Neural cell (in vitro differentiated cells): ENCODE data around the gene PTPN3. TPM values are rescaled to one million over a fixed set of nuclear protein-coding genes. Genes with fewer than 3 reads are reported as not detected.

Experiments
- H2AFZ ChIP-seq: fragments of 200-600, 300-800 bp; sonication (generic), shearing (Covaris generic); 2 replicates; pipeline ENCODE4 v1.6.0; 2014; ENCODE audit warnings: low read depth, mild to moderate bottlenecking, antibody characterized with exemption, low read length, moderate library complexity
- H3F3A ChIP-seq: fragments of 200-600 bp; shearing (Covaris generic); 2 replicates; pipeline ENCODE4 v1.6.1; 2016; ENCODE audit warnings: mild to moderate bottlenecking, moderate library complexity, mixed read lengths, antibody characterized with exemption, low read length; ENCODE audit not compliant: insufficient read depth, poor library complexity, severe bottlenecking
- H3K27ac ChIP-seq: fragments of 200-600, 300-800 bp; sonication (generic), shearing (Covaris generic); 2 replicates; pipeline ENCODE4 v1.5.1; 2014; ENCODE audit warnings: mild to moderate bottlenecking, low read length, moderate library complexity
- H3K27me3 ChIP-seq: fragments of 300-800, 200-600 bp; sonication (generic), shearing (Covaris generic); 2 replicates; pipeline ENCODE4 v1.6.0; 2014; ENCODE audit warnings: mild to moderate bottlenecking, low read depth, low read length, moderate library complexity; ENCODE audit not compliant: insufficient read depth
- H3K36me3 ChIP-seq: fragments of 300-800, 200-600 bp; sonication (generic), shearing (Covaris generic); 2 replicates; pipeline ENCODE4 v1.5.1; 2014; ENCODE audit warnings: mild to moderate bottlenecking, antibody characterized with exemption, low read length, moderate library complexity; ENCODE audit not compliant: insufficient read depth
- H3K4me2 ChIP-seq: fragments of 300-800, 200-600 bp; sonication (generic), shearing (Covaris generic); 2 replicates; pipeline ENCODE4 v1.6.0; 2014; ENCODE audit warnings: mild to moderate bottlenecking, low read length
- H3K4me3 ChIP-seq: fragments of 300-800, 200-600 bp; sonication (generic), shearing (Covaris generic); 2 replicates; pipeline ENCODE4 v1.5.1; 2014; ENCODE audit warnings: mild to moderate bottlenecking, low read length, moderate library complexity
- H3K79me2 ChIP-seq: fragments of 200-600 bp; shearing (Covaris generic); replicated peaks from 2 replicates; pipeline ENCODE4 v1.6.0; 2014; ENCODE audit warnings: mild to moderate bottlenecking, low read length, moderate library complexity; ENCODE audit not compliant: insufficient read depth
- H3K9ac ChIP-seq: fragments of 300-800, 200-600 bp; sonication (generic), shearing (Covaris generic); 2 replicates; pipeline ENCODE4 v1.6.1; 2016; ENCODE audit warnings: mild to moderate bottlenecking, low read length, mixed read lengths
- H3K9me2 ChIP-seq: fragments of 200-600 bp; shearing (Covaris generic); 2 replicates; pipeline ENCODE4 v1.6.1; 2016; ENCODE audit warnings: mild to moderate bottlenecking, low read length, mixed read lengths; ENCODE audit not compliant: insufficient read depth
- H3K9me3 ChIP-seq: fragments of 200-600, 300-800 bp; sonication (generic), shearing (Covaris generic); 2 replicates; pipeline ENCODE4 v1.6.1; 2016; ENCODE audit warnings: mild to moderate bottlenecking, mixed run types, low read length, moderate library complexity, mixed read lengths
- H4K20me1 ChIP-seq: fragments of 200-600 bp; shearing (Covaris generic); 2 replicates; pipeline ENCODE4 v1.6.1; 2016; ENCODE audit warnings: mild to moderate bottlenecking, mixed run types; ENCODE audit not compliant: insufficient read depth
- CTCF ChIP-seq: fragments of 450-650 bp; IDR thresholded peaks from 2 replicates; pipeline ENCODE4 v1.5.1; 2014; ENCODE audit warnings: antibody characterized with exemption, mild to moderate bottlenecking, moderate library complexity; ENCODE audit not compliant: poor library complexity, severe bottlenecking
- EP300 ChIP-seq: fragments of 450-650 bp; conservative IDR thresholded peaks from 2 replicates; pipeline ENCODE4 v1.6.1; 2014; ENCODE audit warnings: antibody characterized with exemption, mild to moderate bottlenecking, moderate library complexity; ENCODE audit not compliant: poor library complexity, severe bottlenecking
- EZH2 ChIP-seq: fragments of 200-600, 300-800 bp; shearing (Covaris generic), sonication (generic); IDR thresholded peaks from 2 replicates; pipeline ENCODE4 v1.6.1; 2014; ENCODE audit warnings: antibody characterized with exemption, low read length, borderline replicate concordance, mild to moderate bottlenecking; ENCODE audit not compliant: insufficient read depth, poor library complexity, severe bottlenecking
- MXI1 ChIP-seq: fragments of 450-650 bp; conservative IDR thresholded peaks from 2 replicates; pipeline ENCODE4 v1.6.1; 2014; ENCODE audit warnings: antibody characterized with exemption, mild to moderate bottlenecking; ENCODE audit not compliant: poor library complexity, severe bottlenecking
- POLR2AphosphoS5 ChIP-seq: IDR thresholded peaks from 2 replicates; pipeline ENCODE4 v1.6.1; 2012
- RAD21 ChIP-seq: fragments of 450-650 bp; conservative IDR thresholded peaks from 2 replicates; pipeline ENCODE4 v1.6.1; 2014; ENCODE audit warnings: antibody characterized with exemption, mild to moderate bottlenecking, moderate library complexity
- REST ChIP-seq: IDR thresholded peaks from 2 replicates; pipeline ENCODE4 v1.6.1; 2012; ENCODE audit warnings: borderline replicate concordance
- SMC3 ChIP-seq: fragments of 450-650 bp; conservative IDR thresholded peaks from 2 replicates; pipeline ENCODE4 v1.6.1; 2014; ENCODE audit warnings: antibody characterized with exemption, mild to moderate bottlenecking, moderate library complexity; ENCODE audit not compliant: poor library complexity
- TAF1 ChIP-seq: IDR thresholded peaks from 2 replicates; pipeline ENCODE4 v1.6.1; 2012; ENCODE audit warnings: low read depth
- polyA plus RNA-seq: library from polyadenylated mRNA; depleted of rRNA; stranded (reverse); fragments of >200 nt; gene quantifications from 2 replicates; pipeline ENCODE4 v1.2.3, GENCODE V29; 2014

The PTPN3 gene
- polyA plus RNA-seq, 1 donor from 2014 or later: 3.8 TPM

GRCh38 chr9:109455861-109456260 lies 42.2 kb downstream of the PTPN3 start:
- H3K9me2 ChIP-seq: no peaks in the 10 kb centered on the region
- no peak overlapping the region for H3K9ac ChIP-seq
- H3K27me3 ChIP-seq: no peaks in the 10 kb centered on the region
- no peaks in the 10 kb centered on the region for H3K36me3 ChIP-seq
- TF ChIP-seq MXI1: no peak
- TF ChIP-seq POLR2AphosphoS5: no peak
- TF ChIP-seq REST: no peak
- H3K27ac ChIP-seq: no peak overlapping the region
- H3K79me2 ChIP-seq: no peaks in the 10 kb centered on the region
- no peaks in the 10 kb centered on the region for H3K9me3 ChIP-seq
- no peak overlapping the region for H2AFZ ChIP-seq
- no peak overlapping the region for H3K4me3 ChIP-seq
- no peaks in the 10 kb centered on the region for H3F3A ChIP-seq
- H3K4me2 ChIP-seq: no peak overlapping the region
- H4K20me1 ChIP-seq: no peaks in the 10 kb centered on the region

GRCh38 chr9:109455391-109455790 lies 42.7 kb downstream of the PTPN3 start:
- H3K27me3 ChIP-seq: no peaks in the 10 kb centered on the region
- H3K9me2 ChIP-seq: no peaks in the 10 kb centered on the region
- no peak overlapping the region for H3K4me2 ChIP-seq
- no peaks in the 10 kb centered on the region for H3K79me2 ChIP-seq
- no peaks in the 10 kb centered on the region for H4K20me1 ChIP-seq
- H2AFZ ChIP-seq: no peak overlapping the region
- H3K4me3 ChIP-seq: no peak overlapping the region
- H3K9me3 ChIP-seq: no peaks in the 10 kb centered on the region
- H3F3A ChIP-seq: no peaks in the 10 kb centered on the region
- H3K27ac ChIP-seq: no peak overlapping the region
- H3K36me3 ChIP-seq: no peaks in the 10 kb centered on the region
- H3K9ac ChIP-seq: no peak overlapping the region
- TF ChIP-seq RAD21: no peak
- TF ChIP-seq TAF1: no peak
- TF ChIP-seq EZH2: no peak
- no peak for TF ChIP-seq SMC3
- no peak for TF ChIP-seq MXI1
- no peak for TF ChIP-seq POLR2AphosphoS5
- TF ChIP-seq CTCF: no peak
- no peak for TF ChIP-seq EP300
- TF ChIP-seq REST: no peak
